Activated CD8-positive, alpha-beta memory T cell treated with anti-CD3 and anti-CD28 coated beads, Interleukin-2, amount 10 ng/mL, durations not matched to agents 7 days and 5 days (primary cell): Measurements from ENCODE around the gene PDE4A. TPM values are rescaled to one million over a fixed set of nuclear protein-coding genes. Genes with fewer than 3 reads are reported as not detected.
"Not testable (repeated sequence)": the region's sequence is repeated elsewhere in the genome, so short reads cannot be mapped to it uniquely, and the experiment has no call there.

ENCODE experiments used
- ATAC-seq: fragments of 150-1000 bp; cut with Tn5 transposase; one replicate; pipeline ENCODE4 v1.10.0; 2021; ENCODE audit warnings: moderate library complexity
- CTCF ChIA-PET: fragments of 350-600 bp; sonication (Branson Sonifier 250); formaldehyde crosslinking; loops from one replicate; lab custom pipeline; 2021; ENCODE audit warnings: antibody characterized with exemption; lab: Charles Lee
- DNase-seq: peaks from one replicate; pipeline ENCODE4 v3.0.0-alpha.2; 2020
- H3K27ac Mint-ChIP-seq: one replicate; pipeline ENCODE4 v1.8.0; 2021; ENCODE audit warnings: mild to moderate bottlenecking, mixed read lengths
- H3K27me3 Mint-ChIP-seq: one replicate; pipeline ENCODE4 v1.8.0; 2021; ENCODE audit warnings: mixed read lengths
- H3K36me3 Mint-ChIP-seq: one replicate; pipeline ENCODE4 v1.8.0; 2021; ENCODE audit warnings: mild to moderate bottlenecking, mixed read lengths
- H3K4me1 Mint-ChIP-seq: one replicate; pipeline ENCODE4 v1.8.0; 2021; ENCODE audit warnings: mixed read lengths
- H3K4me3 Mint-ChIP-seq: one replicate; pipeline ENCODE4 v1.8.0; 2021; ENCODE audit warnings: mild to moderate bottlenecking, moderate library complexity, mixed read lengths
- H3K9me3 Mint-ChIP-seq: one replicate; pipeline ENCODE4 v1.8.0; 2022; ENCODE audit warnings: low read depth, mixed read lengths
- total RNA-seq, 2 experiments: library from RNA; stranded (reverse); gene quantifications; one replicate each; pipeline ENCODE4 v1.2.3, GENCODE V29; 2021

The PDE4A gene
- total RNA-seq, 2 experiments from 2014 or later, result 74.9 to 103 TPM

DNA sequence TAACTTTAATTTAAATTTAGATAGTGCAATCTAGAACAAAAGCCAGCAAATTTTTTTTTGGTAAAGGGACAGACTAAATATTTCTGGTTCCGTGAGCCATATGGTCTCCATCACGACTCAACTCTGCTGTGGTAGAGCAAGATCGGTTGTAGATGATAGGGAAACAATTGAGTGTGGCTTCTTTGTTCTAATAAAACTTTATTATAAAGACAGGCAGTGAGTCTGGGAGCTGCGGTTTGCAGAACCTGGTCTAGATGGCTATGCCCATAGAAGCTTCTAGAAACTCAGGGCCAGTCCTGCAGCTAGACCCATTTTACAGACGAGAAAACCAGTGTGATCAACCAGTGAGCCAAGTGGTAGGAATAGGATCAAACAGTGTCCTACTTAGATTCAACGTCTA lies 28.2 kb upstream of the PDE4A start:
- Mint-ChIP-seq H3K36me3 (peaks cover 31% of the 10 kb centered on the region), H3K27me3 (no peaks in the 10 kb centered on the region), H3K27ac (no peak overlapping the region), H3K9me3 (no peaks in the 10 kb centered on the region), H3K4me1 (peaks cover 6% of the 10 kb centered on the region), H3K4me3 (no peak overlapping the region)
- no peak for DNase-seq
- ATAC-seq, result no peak
- CTCF ChIA-PET, result interaction anchor here (0.7 to 12.5 kb wide), 12 partner anchors 9 to 136 kb away, joined by 3 to 339 read pairs (median 8); partner anchors contain the start of genes CDC37, ICAM1, MRPL4 and RAVER1

DNA sequence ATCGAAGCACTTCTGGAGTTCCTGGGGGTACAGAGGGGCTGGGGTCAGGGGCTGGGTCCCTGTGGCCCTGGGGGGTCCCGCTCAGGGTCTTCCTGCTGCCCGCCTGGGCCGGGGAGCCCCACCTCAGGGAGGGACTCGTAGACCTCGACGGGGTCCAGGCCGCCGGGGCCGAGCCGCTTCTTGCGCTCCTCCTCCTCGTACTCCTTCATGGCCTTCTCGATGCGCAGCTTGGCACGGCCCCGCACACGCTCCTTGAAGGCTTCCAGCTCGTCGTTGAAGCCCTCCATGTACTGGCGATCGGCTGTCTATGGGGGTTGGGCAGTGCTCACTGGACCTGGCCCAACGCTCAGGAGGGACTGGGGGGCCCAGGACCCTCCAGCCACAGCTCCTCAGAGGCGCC lies 27.2 kb upstream of the PDE4A start:
- H3K4me1 Mint-ChIP-seq, result peaks cover 12% of the 10 kb centered on the region
- CTCF ChIA-PET, result interaction anchor here (0.6 to 12.5 kb wide), 7 partner anchors 12 to 177 kb away, joined by 3 to 339 read pairs (median 4); partner anchors contain the start of genes ICAM1, MRPL4 and TYK2
- H3K4me3 Mint-ChIP-seq, result no peak overlapping the region
- H3K27me3 Mint-ChIP-seq, result no peaks in the 10 kb centered on the region
- DNase-seq, result no peak
- no peak overlapping the region for H3K27ac Mint-ChIP-seq
- H3K36me3 Mint-ChIP-seq, result peaks cover 36% of the 10 kb centered on the region
- H3K9me3 Mint-ChIP-seq, result no peaks in the 10 kb centered on the region
- ATAC-seq, result no peak

DNA sequence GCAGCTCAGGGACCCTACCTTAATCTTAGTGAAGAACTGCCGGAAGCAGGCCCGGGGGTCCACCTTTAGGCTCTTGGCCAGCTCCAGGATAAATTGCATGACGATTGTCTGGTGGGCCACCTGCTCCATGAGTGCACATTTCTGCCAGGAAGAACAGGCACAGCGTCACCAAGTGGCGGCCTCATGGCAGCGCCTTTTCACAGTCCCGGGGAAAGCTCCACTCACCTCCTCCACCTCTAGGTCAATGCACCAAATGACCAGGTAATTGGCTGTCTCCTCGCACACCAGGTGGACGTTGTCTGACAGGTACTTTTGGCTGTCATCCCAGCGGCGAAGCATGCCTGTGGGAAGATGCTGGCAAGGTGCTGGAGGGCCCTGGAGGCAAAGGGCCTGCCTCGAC lies 25.3 kb upstream of the PDE4A start:
- Mint-ChIP-seq H3K4me3 (no peak overlapping the region), H3K4me1 (peaks cover 14% of the 10 kb centered on the region), H3K36me3 (peaks cover 38% of the 10 kb centered on the region), H3K27ac (no peak overlapping the region), H3K27me3 (no peaks in the 10 kb centered on the region), H3K9me3 (no peaks in the 10 kb centered on the region)
- CTCF ChIA-PET, result interaction anchor here (1.2 to 12.5 kb wide), 2 partner anchors 14 to 139 kb away, joined by 3 to 339 read pairs; partner anchors contain the start of genes MRPL4 and TYK2
- ATAC-seq, result no peak
- DNase-seq, result no peak

DNA sequence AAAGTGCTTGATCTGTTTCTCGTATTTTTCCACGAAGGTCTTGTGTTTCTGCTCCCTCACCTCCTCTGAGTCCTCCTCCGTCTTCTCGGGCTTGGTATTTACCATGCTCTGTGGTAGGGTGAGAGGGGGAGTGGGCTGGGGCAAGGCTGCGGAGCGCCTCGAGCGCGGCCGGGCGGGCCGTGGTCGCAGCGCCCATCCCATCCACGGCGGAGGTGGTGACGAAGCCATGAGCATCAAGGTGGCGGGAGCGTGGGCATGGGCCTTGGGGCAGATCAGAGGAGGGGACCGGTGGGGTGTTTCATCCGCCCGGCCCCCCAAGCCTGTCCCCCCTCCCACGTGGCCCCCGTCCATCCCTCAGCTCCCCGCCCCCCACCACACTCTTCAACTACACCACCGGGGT lies 24.9 kb upstream of the PDE4A start:
- ATAC-seq (no peak), DNase-seq (no peak)
- peaks cover 37% of the 10 kb centered on the region for H3K36me3 Mint-ChIP-seq
- H3K27me3 Mint-ChIP-seq, result no peaks in the 10 kb centered on the region
- H3K27ac Mint-ChIP-seq, result no peak overlapping the region
- H3K9me3 Mint-ChIP-seq, result no peaks in the 10 kb centered on the region
- peaks cover 18% of the 10 kb centered on the region for H3K4me1 Mint-ChIP-seq
- CTCF ChIA-PET, result interaction anchor here (12.5 kb wide), 1 partner anchor 140 kb away, joined by 339 read pairs; the partner anchor contains the start of gene MRPL4
- H3K4me3 Mint-ChIP-seq, result no peak overlapping the region

DNA sequence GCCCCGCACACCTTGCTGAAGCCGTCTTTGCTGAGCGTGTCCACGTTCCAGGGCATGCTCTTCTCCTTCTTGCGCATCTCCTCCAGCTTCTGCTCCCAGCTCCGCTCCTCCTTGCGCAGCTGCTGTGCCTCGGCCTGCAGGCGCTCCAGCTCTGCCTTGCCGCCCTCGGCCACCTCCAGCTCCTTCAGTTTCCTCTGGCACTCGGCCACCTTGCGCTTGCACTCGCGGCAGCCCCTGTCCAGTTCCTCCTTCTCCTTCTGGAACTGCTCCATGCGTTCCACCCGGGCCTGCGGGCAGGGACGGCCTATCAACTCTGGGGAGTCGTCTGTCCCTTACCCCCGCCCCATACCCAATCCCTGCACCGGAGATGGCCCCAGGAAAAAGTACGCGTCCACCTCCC lies 24.4 kb upstream of the PDE4A start:
- Mint-ChIP-seq H3K27me3 (no peaks in the 10 kb centered on the region), H3K9me3 (no peaks in the 10 kb centered on the region), H3K4me1 (peaks cover 20% of the 10 kb centered on the region), H3K27ac (no peak overlapping the region), H3K36me3 (peaks cover 34% of the 10 kb centered on the region), H3K4me3 (no peak overlapping the region)
- DNase-seq, result no peak
- no peak for ATAC-seq
- CTCF ChIA-PET, result interaction anchor here (0.9 to 12.5 kb wide), 2 partner anchors 126 to 140 kb away, joined by 3 to 339 read pairs; partner anchors contain the start of gene MRPL4

DNA sequence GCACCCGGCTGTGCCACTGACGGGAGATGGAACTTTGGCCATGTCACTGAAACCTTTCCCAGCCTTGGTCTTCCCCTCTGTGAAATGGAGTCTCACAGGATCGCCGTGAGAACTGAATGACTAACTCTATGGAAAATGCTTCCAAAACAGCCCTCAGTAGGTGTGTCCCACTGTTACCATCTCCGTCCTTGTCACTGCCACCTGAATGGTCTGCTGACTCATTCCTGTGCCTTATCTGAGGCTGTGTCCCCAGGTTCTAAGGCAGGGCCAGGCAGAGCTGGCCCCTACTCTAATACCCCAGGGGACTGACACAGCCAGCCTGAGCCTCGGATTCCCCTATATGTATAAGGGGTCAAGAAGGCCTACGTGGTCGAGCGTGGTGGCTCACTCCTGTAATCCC lies 21.5 kb upstream of the PDE4A start:
- no peak for DNase-seq
- Mint-ChIP-seq H3K36me3 (peaks cover 33% of the 10 kb centered on the region), H3K27me3 (no peaks in the 10 kb centered on the region), H3K4me3 (no peak overlapping the region), H3K9me3 (no peaks in the 10 kb centered on the region), H3K27ac (no peak overlapping the region), H3K4me1 (peaks cover 35% of the 10 kb centered on the region)
- ATAC-seq, result no peak
- CTCF ChIA-PET, result interaction anchor here (1.6 to 23.2 kb wide), 5 partner anchors 8 to 140 kb away, joined by 4 to 1020 read pairs (median 33); partner anchors contain the start of gene PDE4A

DNA sequence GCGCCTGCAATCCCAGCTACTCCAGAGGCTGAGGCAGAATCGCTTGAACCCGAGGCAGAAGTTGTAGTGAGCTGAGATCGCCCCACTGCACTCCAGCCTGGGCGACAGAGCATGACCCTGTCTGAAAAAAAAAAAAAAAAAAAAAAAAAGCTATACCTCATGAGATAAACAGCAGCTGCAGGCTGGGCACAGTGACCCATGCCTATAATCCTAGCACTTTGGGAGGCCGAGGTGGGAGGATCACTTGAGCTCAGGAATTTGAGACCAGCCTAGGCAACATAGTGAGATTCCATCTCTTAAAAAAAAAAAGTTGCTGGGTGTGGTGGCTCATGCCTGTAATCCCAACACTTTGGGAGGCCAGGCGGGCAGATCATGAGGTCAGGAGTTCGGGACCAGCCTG lies 21.0 kb upstream of the PDE4A start:
- not testable (repeated sequence) for ATAC-seq, H3K27me3 Mint-ChIP-seq, H3K4me3 Mint-ChIP-seq, DNase-seq, H3K27ac Mint-ChIP-seq, H3K9me3 Mint-ChIP-seq
- Mint-ChIP-seq H3K4me1 (peaks cover 35% of the 10 kb centered on the region), H3K36me3 (peaks cover 30% of the 10 kb centered on the region)
- CTCF ChIA-PET, result interaction anchor here (1.6 to 23.2 kb wide), 5 partner anchors 8 to 140 kb away, joined by 4 to 1020 read pairs (median 33); partner anchors contain the start of gene PDE4A

DNA sequence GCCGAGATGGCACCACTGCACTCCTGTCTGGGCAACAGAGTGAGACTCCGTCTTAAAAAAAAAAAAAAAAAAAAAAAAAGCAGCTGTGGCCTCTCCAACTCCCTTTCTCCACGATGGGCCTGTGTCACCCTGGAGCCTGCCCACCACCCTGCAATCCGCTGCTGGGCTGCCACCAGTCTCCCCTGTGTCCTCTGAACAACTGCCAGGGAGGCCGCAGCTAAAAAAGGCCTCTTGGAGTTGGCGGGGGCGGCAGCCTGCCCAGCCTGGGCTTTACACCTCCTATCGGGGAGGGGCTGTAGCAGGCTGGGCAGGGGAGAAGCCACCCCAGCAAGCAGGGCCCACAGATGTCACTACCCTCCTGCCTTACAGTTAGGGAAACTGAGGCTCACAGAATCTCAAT lies 20.5 kb upstream of the PDE4A start:
- no peak for ATAC-seq
- DNase-seq, result no peak
- Mint-ChIP-seq H3K27ac (no peak overlapping the region), H3K4me3 (no peak overlapping the region), H3K36me3 (peaks cover 30% of the 10 kb centered on the region), H3K27me3 (no peaks in the 10 kb centered on the region), H3K4me1 (peaks cover 35% of the 10 kb centered on the region), H3K9me3 (no peaks in the 10 kb centered on the region)
- CTCF ChIA-PET, result interaction anchor here (1.2 to 23.2 kb wide), 5 partner anchors 9 to 141 kb away, joined by 3 to 1020 read pairs (median 33); partner anchors contain the start of gene PDE4A

DNA sequence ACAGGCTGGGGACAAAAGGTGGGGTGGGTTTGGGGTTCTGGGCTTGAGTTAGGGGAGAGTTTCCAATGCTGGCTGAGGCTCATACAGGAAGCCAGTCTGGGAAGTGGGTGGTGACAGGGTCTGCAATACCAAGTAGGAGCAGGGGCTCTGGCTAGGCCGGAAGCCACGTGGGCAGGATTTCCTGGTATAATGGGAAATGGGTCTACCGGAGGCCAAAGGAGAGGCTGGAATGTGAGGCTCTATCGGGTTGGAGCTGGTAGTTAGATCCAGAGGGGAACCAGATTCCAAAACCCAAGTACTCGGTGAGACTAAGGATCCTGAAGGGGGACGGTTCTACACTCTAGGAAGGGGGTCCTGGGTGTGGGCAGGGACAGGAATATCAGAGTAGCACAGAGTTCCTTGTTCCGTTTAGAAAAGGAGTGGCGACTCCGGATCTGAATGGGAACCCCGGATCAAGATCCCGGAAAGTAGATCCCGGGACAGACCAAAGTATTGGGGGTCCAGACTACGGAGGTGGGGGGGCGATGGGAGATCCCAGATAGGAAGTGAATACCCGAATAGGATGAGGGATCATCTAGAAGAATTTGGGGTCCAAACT lies 17.8 kb upstream of the PDE4A start:
- Mint-ChIP-seq H3K27ac (peak overlapping the region; percentile 93), H3K4me3 (peak overlapping the region; percentile 97), H3K27me3 (no peaks in the 10 kb centered on the region), H3K4me1 (peaks cover 57% of the 10 kb centered on the region), H3K9me3 (no peaks in the 10 kb centered on the region), H3K36me3 (peaks cover 22% of the 10 kb centered on the region)
- CTCF ChIA-PET, result interaction anchor here (1.2 to 23.2 kb wide), 14 partner anchors 10 to 166 kb away, joined by 3 to 1020 read pairs (median 16); partner anchors contain the start of genes CDKN2D, ICAM1 and PDE4A
- DNase-seq (peak; percentile 58), ATAC-seq (no peak)

DNA sequence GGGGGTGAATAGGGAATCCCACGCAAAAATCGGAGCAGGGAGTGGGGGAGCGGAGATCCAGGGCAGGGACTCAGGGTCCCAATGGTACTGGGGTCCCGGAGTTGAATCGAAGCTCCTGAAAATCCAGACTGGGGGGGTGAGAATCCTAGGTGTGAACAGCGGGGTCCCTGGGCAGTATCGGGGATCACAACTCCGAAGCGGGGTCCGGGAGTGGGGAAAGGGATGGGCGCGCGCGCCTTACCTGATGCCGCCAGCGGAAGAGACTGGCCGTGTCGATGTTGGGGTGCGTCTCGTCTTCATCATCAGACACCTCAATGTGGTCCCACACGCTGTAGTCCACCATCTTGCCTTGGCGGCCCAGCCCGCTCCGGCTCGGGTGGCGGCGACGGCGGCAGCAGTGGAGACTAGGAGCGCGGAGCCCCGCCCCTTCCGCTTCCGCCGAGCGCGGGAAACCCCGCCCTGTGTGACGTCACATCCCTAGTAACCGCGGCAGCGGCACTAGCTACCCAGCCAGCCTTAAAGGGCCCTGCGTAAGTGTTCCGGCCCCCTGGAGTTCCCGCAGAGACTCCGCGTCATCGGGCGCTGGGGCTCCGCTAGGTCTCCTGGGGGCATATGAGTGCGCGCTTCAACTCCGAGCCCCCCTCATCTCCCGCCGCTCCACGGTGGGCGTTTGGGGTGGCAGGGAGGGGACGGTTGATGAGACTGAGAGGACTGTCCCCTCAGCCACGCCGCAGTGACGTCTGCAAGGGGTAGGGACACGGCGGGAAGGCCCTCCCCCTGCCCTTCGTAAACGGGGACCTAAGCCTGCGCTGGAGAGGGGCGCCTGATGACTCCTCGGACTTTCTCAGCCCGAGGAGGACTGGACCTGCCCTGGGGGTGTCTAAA lies 17.0 kb upstream of the PDE4A start, which contains the start of gene CDC37:
Gene CDC37, minus strand, starts transcription at position 406 of the 885 bp plus-strand sequence. Its CDS starts 63 bp downstream, at position 343.
- no peaks in the 10 kb centered on the region for H3K27me3 Mint-ChIP-seq
- ATAC-seq, result peak; percentile 71
- CTCF ChIA-PET, result interaction anchor here (0.6 to 23.2 kb wide), 30 partner anchors 12 to 462 kb away, joined by 3 to 1020 read pairs (median 4); partner anchors contain the start of genes CDKN2D, ICAM1, PDE4A and QTRT1
- no peaks in the 10 kb centered on the region for H3K9me3 Mint-ChIP-seq
- H3K36me3 Mint-ChIP-seq, result peaks cover 19% of the 10 kb centered on the region
- H3K27ac Mint-ChIP-seq, result peak within 1 kb of the TSS; percentile 93
- DNase-seq, result peak; percentile 98
- peak within 1 kb of the TSS; percentile 97 for H3K4me3 Mint-ChIP-seq
- H3K4me1 Mint-ChIP-seq, result peaks cover 60% of the 10 kb centered on the region

DNA sequence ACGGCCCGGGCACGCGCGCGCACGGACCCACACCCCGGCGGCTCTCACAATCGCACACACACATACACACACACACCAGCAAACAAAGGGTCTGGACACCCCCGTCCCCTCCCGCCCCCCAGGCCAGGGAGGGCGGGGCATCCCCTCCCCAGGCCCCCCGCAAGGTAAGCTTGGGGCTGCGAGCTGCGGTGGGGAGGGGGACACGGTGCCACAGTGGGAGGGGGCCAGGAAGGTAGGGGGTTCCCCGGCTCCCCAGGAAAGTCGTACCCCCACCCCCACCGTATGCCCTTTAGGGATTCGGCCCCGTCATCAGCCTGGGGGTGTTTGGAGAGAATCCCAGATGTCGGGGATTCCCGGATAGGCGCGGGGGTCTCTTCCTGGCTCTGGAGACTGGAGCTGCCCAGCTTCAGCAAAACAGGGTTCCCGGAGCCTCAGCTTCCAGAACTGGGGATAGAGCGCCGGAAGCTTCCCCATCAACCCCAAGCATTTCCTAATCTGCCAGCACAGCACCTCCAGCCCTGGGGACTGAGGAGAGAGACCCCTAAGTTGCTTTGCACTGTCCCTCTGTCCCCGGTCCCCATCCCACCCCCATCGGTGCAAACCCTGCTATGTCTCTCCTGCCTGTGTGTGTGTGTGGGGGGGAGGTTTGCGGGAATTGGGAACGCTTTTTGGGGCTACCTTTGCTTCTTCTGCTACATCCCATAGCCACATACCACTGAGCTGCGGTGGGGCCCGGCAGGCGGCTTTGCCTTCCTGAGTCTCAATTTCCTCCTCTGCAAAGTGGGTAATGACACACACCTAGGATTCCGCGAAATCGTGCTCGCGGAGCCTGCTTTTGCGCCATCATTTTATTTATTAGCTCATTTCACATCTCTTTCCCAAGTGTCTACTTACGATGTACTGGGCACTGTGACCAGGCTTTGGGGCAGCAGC lies 15.2 kb upstream of the PDE4A start:
- Mint-ChIP-seq H3K9me3 (no peaks in the 10 kb centered on the region), H3K36me3 (peaks cover 20% of the 10 kb centered on the region), H3K4me3 (peak overlapping the region; percentile 97), H3K4me1 (peaks cover 70% of the 10 kb centered on the region), H3K27me3 (no peaks in the 10 kb centered on the region), H3K27ac (peak overlapping the region; percentile 93)
- no peak for ATAC-seq
- DNase-seq, result peak; percentile 89
- CTCF ChIA-PET, result interaction anchor here (0.6 to 23.2 kb wide), 27 partner anchors 12 to 297 kb away, joined by 3 to 1020 read pairs (median 5); partner anchors contain the start of genes CDKN2D, ICAM1, PDE4A and RAVER1

DNA sequence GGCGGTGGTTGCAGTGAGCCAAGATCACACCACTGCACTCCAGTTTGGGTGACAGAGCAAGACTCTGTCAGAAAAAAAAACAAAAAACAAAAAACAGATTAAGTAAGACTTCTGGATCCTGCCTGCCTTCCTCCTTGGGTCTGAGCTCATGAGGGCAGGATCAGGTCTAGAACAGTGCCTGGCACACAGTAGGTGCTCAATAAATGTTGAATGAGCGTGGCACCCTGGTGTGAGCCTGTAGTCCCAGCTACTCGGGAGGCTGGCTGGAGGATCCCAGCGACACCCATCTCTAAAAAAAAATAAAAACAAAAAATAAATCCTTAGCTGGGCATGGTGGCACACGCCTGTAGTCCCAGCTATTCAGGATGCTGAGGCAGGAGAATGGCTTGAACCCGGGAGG lies 14.1 kb upstream of the PDE4A start:
- peak overlapping the region; percentile 93 for H3K27ac Mint-ChIP-seq
- DNase-seq (no peak), ATAC-seq (no peak)
- H3K36me3 Mint-ChIP-seq, result peaks cover 20% of the 10 kb centered on the region
- peak overlapping the region; percentile 97 for H3K4me3 Mint-ChIP-seq
- H3K27me3 Mint-ChIP-seq, result no peaks in the 10 kb centered on the region
- H3K4me1 Mint-ChIP-seq, result peaks cover 69% of the 10 kb centered on the region
- H3K9me3 Mint-ChIP-seq, result no peaks in the 10 kb centered on the region
- CTCF ChIA-PET, result interaction anchor here (0.6 to 23.2 kb wide), 18 partner anchors 15 to 294 kb away, joined by 3 to 1020 read pairs (median 5); partner anchors contain the start of genes CDKN2D, ICAM1, PDE4A and RAVER1
